PC-3 (cell line): ENCODE results near the gene GJB4. TPM values are rescaled to one million over a fixed set of nuclear protein-coding genes. Genes with fewer than 3 reads are reported as not detected.

ENCODE experiments used
- ATAC-seq: fragments of 200-7000 bp; cut with Tn5 transposase; 2 replicates; pipeline ENCODE4 v1.9.1; 2020; ENCODE audit warnings: mild to moderate bottlenecking, moderate library complexity
- BruUV-seq: library from RNA; stranded (reverse); fragments of 400-500 nt; replicated peaks from 2 replicates; lab custom pipeline; 2021; lab: Mats Ljungman, UMichigan
- CTCF ChIA-PET: fragments of 300-600 bp; sonication (Branson Sonifier 250); formaldehyde crosslinking; loops from one replicate; lab custom pipeline; 2022; ENCODE audit warnings: antibody characterized with exemption; lab: Charles Lee
- POLR2A ChIA-PET: fragments of 300-600 bp; sonication (Branson Sonifier 250); formaldehyde crosslinking; loops from one replicate; lab custom pipeline; 2022; ENCODE audit warnings: antibody characterized with exemption; ENCODE audit not compliant: unreplicated experiment; lab: Charles Lee
- DNase-seq: peaks from one replicate; pipeline ENCODE4 v3.0.0-alpha.2; 2015
- H2AFZ ChIP-seq: fragments of 300-600 bp; sonication (generic); 2 replicates; pipeline ENCODE4 v1.6.0; 2016; ENCODE audit warnings: antibody characterized with exemption, low read length
- H3F3A ChIP-seq: fragments of 300-600 bp; sonication (generic); one replicate; pipeline ENCODE4 v1.6.0; 2017; ENCODE audit warnings: antibody characterized with exemption, low read length, control low read depth, mild to moderate bottlenecking; ENCODE audit not compliant: unreplicated experiment
- H3K27ac ChIP-seq: fragments of 300-600 bp; sonication (generic); 2 replicates; pipeline ENCODE4 v1.5.1; 2016; ENCODE audit warnings: mild to moderate bottlenecking, low read length
- H3K27me3 ChIP-seq: fragments of 300-600 bp; sonication (generic); 2 replicates; pipeline ENCODE4 v1.6.1; 2016; ENCODE audit warnings: low read length, mixed read lengths
- H3K36me3 ChIP-seq: fragments of 300-600 bp; sonication (generic); 2 replicates; pipeline ENCODE4 v1.6.1; 2016; ENCODE audit warnings: low read depth, mixed run types, low read length, mixed read lengths
- H3K4me1 ChIP-seq: fragments of 300-600 bp; sonication (generic); 2 replicates; pipeline ENCODE4 v1.5.1; 2016; ENCODE audit warnings: low read length; ENCODE audit not compliant: insufficient read depth
- H3K4me2 ChIP-seq: fragments of 300-600 bp; sonication (generic); 2 replicates; pipeline ENCODE4 v1.6.0; 2016; ENCODE audit warnings: low read length
- H3K4me3 ChIP-seq: fragments of 300-600 bp; sonication (generic); 2 replicates; pipeline ENCODE4 v1.5.1; 2016; ENCODE audit warnings: mild to moderate bottlenecking, low read length, mixed read lengths
- H3K79me2 ChIP-seq: fragments of 300-600 bp; sonication (generic); 2 replicates; pipeline ENCODE4 v1.6.1; 2017; ENCODE audit warnings: low read length, mixed read lengths
- H3K9ac ChIP-seq: fragments of 300-600 bp; sonication (generic); 2 replicates; pipeline ENCODE4 v1.6.0; 2016; ENCODE audit warnings: mild to moderate bottlenecking, low read length
- H3K9me2 ChIP-seq: fragments of 300-600 bp; sonication (generic); replicated peaks from 2 replicates; pipeline ENCODE4 v1.6.1; 2016; ENCODE audit warnings: mixed run types, low read length, mixed read lengths
- H3K9me3 ChIP-seq: fragments of 300-600 bp; sonication (generic); 2 replicates; pipeline ENCODE4 v1.6.1; 2016; ENCODE audit warnings: low read length, mixed read lengths
- H4K20me1 ChIP-seq: fragments of 300-600 bp; sonication (generic); 2 replicates; pipeline ENCODE4 v1.6.1; 2016; ENCODE audit warnings: low read length, mixed read lengths
- EZH2 ChIP-seq: fragments of 300-600 bp; sonication (generic); IDR thresholded peaks from one replicate; pipeline ENCODE4 v1.6.1; 2017; ENCODE audit warnings: antibody characterized with exemption, mild to moderate bottlenecking, low read length; ENCODE audit not compliant: unreplicated experiment
- EZH2phosphoT487 ChIP-seq: fragments of 300-600 bp; sonication (generic); IDR thresholded peaks from 2 replicates; pipeline ENCODE4 v1.6.1; 2018; ENCODE audit warnings: mild to moderate bottlenecking, antibody characterized with exemption, low read length, borderline replicate concordance
- intact Hi-C: fragments of 100-400 bp; cut with micrococcal nuclease; formaldehyde crosslinking; loops from 2 replicates; pipeline ENCODE4 v1.9.0; 2023
- total RNA-seq: library from RNA; depleted of rRNA; stranded (reverse); fragments of >200 nt; gene quantifications from 2 replicates; pipeline ENCODE4 v1.2.3, GENCODE V29; 2014
- TF ChIP-seq, protein P1 (sequence below): fragments of 300-600 bp; sonication (generic); conservative IDR thresholded peaks from 2 replicates; pipeline ENCODE4 v1.5.1; 2017; ENCODE audit warnings: antibody characterized with exemption, low read depth, mild to moderate bottlenecking, low read length

The GJB4 gene
- total RNA-seq, 1 experiment from 2014 or later, result not detected

GRCh38 chr1:34745666-34746065 is 13.9 kb upstream of the GJB4 start:
- intact Hi-C loops, result no loop called here
- TF ChIP-seq EZH2phosphoT487, result no peak
- no peak overlapping the region for H2AFZ ChIP-seq
- POLR2A ChIA-PET, result no interaction called here
- no peak overlapping the region for H3K9ac ChIP-seq
- H3K4me1 ChIP-seq, result peaks cover 3% of the 10 kb centered on the region; the same call in 1 of the 2 replicates
- no peaks in the 10 kb centered on the region for H3K9me3 ChIP-seq
- BruUV-seq, result no TSS peak
- DNase-seq (no peak), ATAC-seq (no peak)
- CTCF ChIA-PET, result no interaction called here
- H3F3A ChIP-seq, result no peaks in the 10 kb centered on the region
- H3K4me3 ChIP-seq, result no peak overlapping the region
- no peaks in the 10 kb centered on the region for H3K36me3 ChIP-seq
- H3K79me2 ChIP-seq, result no peaks in the 10 kb centered on the region
- no peak overlapping the region for H3K27ac ChIP-seq
- H3K27me3 ChIP-seq, result no peaks in the 10 kb centered on the region
- no peak overlapping the region for H3K4me2 ChIP-seq
- no peaks in the 10 kb centered on the region for H4K20me1 ChIP-seq
- no peaks in the 10 kb centered on the region for H3K9me2 ChIP-seq

GRCh38 chr1:34746101-34746500 is 13.4 kb upstream of the GJB4 start:
- H3K4me1 ChIP-seq, result peaks cover 3% of the 10 kb centered on the region; the same call in 1 of the 2 replicates
- ChIA-PET CTCF (interaction anchor here (0.7 kb wide), 1 partner anchor 41 kb away, joined by 3 read pairs; no protein-coding TSS in a partner anchor), POLR2A (no interaction called here)
- intact Hi-C loops, result no loop called here
- H3K9ac ChIP-seq, result no peak overlapping the region
- no peaks in the 10 kb centered on the region for H3K9me2 ChIP-seq
- H4K20me1 ChIP-seq, result no peaks in the 10 kb centered on the region
- no peaks in the 10 kb centered on the region for H3K36me3 ChIP-seq
- no peak overlapping the region for H3K4me2 ChIP-seq
- H3K4me3 ChIP-seq, result no peak overlapping the region
- H3K27me3 ChIP-seq, result no peaks in the 10 kb centered on the region
- DNase-seq (no peak), ATAC-seq (no peak)
- no peaks in the 10 kb centered on the region for H3K79me2 ChIP-seq
- no peaks in the 10 kb centered on the region for H3F3A ChIP-seq
- no peak overlapping the region for H2AFZ ChIP-seq
- H3K27ac ChIP-seq, result no peak overlapping the region
- H3K9me3 ChIP-seq, result no peaks in the 10 kb centered on the region
- no TSS peak for BruUV-seq
- TF ChIP-seq, protein P1, sequence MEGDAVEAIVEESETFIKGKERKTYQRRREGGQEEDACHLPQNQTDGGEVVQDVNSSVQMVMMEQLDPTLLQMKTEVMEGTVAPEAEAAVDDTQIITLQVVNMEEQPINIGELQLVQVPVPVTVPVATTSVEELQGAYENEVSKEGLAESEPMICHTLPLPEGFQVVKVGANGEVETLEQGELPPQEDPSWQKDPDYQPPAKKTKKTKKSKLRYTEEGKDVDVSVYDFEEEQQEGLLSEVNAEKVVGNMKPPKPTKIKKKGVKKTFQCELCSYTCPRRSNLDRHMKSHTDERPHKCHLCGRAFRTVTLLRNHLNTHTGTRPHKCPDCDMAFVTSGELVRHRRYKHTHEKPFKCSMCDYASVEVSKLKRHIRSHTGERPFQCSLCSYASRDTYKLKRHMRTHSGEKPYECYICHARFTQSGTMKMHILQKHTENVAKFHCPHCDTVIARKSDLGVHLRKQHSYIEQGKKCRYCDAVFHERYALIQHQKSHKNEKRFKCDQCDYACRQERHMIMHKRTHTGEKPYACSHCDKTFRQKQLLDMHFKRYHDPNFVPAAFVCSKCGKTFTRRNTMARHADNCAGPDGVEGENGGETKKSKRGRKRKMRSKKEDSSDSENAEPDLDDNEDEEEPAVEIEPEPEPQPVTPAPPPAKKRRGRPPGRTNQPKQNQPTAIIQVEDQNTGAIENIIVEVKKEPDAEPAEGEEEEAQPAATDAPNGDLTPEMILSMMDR, result no peak
- TF ChIP-seq EZH2phosphoT487 (no peak), EZH2 (no peak)

DNA sequence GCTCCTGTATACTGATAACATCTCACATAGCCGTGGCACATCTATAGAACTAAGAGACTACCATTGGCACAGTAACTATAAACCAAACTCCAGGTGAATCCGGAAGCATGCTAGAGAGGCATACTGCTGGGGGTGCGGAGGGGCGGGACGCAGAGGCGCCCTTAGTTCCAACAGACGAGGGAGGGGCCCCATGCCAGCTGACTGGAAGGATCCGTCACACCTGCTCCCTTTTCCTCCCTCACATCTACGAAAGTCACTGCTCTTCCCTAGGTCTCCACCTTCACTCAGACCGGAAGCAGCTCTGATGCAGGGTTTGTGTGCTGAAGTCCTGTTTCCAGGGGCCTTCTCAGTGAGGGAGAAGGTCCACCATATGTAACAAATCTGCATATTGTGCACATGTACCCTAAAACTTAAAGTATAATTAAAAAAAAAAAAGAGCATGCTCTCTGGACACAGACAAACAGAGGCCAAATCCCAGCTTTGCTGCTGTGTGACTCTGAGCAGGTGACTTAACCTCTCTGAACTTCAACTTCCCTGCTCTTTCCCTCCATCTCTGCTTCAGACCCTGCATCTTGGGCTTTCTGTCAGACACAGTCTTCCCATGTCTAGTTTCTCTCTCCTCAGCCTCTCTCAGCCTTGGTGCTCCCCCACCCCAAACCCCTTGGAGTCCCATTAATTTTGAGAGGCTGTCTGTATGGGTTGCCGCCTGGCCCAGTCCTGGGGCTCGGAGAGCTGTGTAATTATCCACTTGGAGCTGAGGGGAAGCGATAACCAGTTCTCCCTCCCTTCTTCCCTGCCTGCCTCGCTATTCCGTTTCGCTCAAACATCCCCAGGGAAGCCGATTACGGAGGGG is 12.5 kb upstream of the GJB4 start:
- Histone ChIP-seq H3K4me1 (peaks cover 3% of the 10 kb centered on the region; the same call in 1 of the 2 replicates), H3K9me3 (no peaks in the 10 kb centered on the region), H3K4me2 (no peak overlapping the region), H3K27ac (no peak overlapping the region), H4K20me1 (no peaks in the 10 kb centered on the region), H3K27me3 (no peaks in the 10 kb centered on the region), H2AFZ (no peak overlapping the region), H3K79me2 (no peaks in the 10 kb centered on the region), H3K9ac (no peak overlapping the region), H3F3A (no peaks in the 10 kb centered on the region), H3K36me3 (no peaks in the 10 kb centered on the region), H3K9me2 (no peaks in the 10 kb centered on the region), H3K4me3 (no peak overlapping the region)
- BruUV-seq, result no TSS peak
- intact Hi-C loops, result no loop called here
- POLR2A ChIA-PET, result no interaction called here
- CTCF ChIA-PET, result interaction anchor here (0.7 kb wide), 1 partner anchor 40 kb away, joined by 3 read pairs; no protein-coding TSS in a partner anchor
- ATAC-seq, result no peak
- no peak for TF ChIP-seq EZH2
- TF ChIP-seq, protein P1, result no peak
- no peak for DNase-seq
